DOHH2 (cell line): ENCODE data around the gene MAN1B1.

ENCODE experiments used
- EZH2phosphoT487 ChIP-seq: fragments of 200-600 bp; sonication (generic); IDR thresholded peaks from 2 replicates; pipeline ENCODE4 v1.6.1; 2017; ENCODE audit warnings: borderline replicate concordance, mild to moderate bottlenecking, antibody characterized with exemption, low read length, moderate library complexity, mixed read lengths
- TF ChIP-seq, protein P1 (sequence below): fragments of 200-600 bp; sonication (generic); IDR thresholded peaks from one replicate; pipeline ENCODE4 v1.5.1; 2014; ENCODE audit warnings: antibody characterized with exemption, mild to moderate bottlenecking, low read depth, low read length; ENCODE audit not compliant: poor library complexity, severe bottlenecking

DNA sequence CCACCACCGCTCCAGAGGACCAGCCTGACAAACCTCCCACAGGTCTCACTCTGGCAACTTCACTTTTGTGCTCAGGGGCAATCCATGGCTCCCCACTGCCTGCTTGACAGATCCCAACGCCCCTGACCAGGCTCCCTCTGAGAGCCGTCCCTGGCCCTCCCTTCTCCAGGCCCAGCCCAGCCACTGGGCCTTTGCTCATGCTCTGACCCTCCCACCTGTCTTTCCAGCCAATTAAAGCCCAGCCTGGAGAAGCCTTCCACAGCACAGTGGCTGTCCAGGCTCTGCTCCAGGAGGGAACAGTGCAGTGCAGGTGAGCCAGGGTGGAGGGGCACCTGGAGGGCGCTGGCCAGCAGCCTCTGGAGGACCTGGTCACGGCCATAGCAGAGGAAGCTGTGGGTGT, 36.2 kb upstream of the MAN1B1 start:
- TF ChIP-seq, protein P1, sequence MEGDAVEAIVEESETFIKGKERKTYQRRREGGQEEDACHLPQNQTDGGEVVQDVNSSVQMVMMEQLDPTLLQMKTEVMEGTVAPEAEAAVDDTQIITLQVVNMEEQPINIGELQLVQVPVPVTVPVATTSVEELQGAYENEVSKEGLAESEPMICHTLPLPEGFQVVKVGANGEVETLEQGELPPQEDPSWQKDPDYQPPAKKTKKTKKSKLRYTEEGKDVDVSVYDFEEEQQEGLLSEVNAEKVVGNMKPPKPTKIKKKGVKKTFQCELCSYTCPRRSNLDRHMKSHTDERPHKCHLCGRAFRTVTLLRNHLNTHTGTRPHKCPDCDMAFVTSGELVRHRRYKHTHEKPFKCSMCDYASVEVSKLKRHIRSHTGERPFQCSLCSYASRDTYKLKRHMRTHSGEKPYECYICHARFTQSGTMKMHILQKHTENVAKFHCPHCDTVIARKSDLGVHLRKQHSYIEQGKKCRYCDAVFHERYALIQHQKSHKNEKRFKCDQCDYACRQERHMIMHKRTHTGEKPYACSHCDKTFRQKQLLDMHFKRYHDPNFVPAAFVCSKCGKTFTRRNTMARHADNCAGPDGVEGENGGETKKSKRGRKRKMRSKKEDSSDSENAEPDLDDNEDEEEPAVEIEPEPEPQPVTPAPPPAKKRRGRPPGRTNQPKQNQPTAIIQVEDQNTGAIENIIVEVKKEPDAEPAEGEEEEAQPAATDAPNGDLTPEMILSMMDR = no peak
- no peak for TF ChIP-seq EZH2phosphoT487
